Measurements from ENCODE around the gene SERPINA5.

The SERPINA5 gene, protein sequence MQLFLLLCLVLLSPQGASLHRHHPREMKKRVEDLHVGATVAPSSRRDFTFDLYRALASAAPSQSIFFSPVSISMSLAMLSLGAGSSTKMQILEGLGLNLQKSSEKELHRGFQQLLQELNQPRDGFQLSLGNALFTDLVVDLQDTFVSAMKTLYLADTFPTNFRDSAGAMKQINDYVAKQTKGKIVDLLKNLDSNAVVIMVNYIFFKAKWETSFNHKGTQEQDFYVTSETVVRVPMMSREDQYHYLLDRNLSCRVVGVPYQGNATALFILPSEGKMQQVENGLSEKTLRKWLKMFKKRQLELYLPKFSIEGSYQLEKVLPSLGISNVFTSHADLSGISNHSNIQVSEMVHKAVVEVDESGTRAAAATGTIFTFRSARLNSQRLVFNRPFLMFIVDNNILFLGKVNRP

DNA sequence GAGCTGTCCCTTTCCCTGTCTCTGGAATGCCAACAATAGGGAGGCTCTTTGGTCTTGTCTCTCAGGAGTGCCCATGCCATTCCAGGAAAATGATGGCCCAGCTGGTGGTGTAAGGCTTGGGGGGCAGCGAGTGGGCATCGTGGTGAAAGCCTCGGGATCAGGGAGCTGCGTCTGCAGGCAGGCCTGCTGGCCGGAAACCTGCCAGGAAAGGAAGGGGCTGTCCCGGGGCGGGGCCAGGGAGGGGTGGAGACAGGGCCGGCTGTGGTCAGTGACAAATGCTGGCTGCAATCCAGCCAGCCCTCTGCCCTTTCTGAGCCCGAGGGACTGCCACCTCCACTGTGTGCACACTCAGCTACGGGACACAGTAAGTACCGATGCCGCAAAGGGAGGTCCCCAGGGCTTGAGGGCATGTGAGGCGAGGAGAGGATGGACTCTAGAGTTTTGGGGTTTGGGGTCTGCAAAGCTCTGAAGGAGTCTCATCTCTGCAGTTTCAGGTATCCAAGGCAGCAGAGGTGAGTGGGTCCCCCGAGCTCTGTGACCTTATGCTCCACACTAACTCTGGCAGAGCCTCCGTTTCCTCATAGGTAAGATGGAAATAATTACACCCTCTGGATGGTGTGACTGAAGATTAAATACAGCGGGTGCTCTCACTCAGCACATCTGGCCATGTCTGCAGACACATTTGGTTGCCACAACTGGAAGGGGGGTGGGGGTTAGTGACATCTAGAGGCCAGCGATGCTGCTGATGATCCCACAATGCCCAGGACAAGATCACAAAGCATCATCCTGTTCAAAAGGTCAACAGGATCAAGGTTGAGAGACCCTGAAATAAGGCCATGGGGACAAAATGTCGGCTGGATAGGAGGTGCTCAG, at the start of gene SERPINA5:
SERPINA5 (plus strand) TSS at position 300 of the 873 bp plus-strand sequence. CDS start 5,937 bp downstream, outside the sequence.
- no peak for DNase-seq

DNA sequence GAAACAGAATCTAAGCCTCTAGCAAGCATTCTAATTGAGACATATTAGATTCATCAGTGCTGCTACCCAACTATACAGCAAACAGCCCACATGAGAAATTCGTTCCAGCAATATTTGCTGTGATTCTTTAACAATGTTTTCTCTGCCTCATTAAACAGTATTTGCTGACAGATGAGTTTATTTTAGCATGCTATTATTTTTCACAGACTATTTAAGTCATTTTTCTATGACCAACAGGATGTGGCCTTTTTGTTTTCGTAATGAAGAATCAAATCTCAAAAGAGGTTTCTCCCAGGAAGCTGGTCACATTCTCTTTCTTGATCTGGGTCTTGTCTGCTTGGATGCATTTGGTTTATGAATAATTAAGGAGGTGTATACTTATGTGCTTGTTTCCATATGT, 48.8 kb upstream of the SERPINA5 start:
- no peak for DNase-seq

DNA sequence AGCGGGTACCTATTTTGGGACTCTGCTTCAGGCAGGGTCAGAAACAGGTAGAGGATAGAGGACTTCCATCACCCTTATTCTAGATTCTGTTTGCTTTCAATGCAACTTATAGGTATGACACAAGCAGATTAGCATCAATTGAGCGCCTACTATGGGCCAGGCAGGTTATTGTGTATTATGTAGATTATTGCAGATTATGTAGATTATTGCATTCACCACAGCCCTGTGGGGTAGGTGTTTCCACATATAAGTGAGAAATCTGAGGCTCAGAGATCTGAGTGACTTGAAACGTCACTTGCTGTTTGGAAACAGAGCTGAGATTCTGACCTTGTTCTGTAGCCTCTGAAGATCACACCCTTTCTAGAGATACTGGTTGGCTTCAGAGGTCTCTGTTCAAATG, 45.7 kb upstream of the SERPINA5 start:
- DNase-seq = no peak

DNA sequence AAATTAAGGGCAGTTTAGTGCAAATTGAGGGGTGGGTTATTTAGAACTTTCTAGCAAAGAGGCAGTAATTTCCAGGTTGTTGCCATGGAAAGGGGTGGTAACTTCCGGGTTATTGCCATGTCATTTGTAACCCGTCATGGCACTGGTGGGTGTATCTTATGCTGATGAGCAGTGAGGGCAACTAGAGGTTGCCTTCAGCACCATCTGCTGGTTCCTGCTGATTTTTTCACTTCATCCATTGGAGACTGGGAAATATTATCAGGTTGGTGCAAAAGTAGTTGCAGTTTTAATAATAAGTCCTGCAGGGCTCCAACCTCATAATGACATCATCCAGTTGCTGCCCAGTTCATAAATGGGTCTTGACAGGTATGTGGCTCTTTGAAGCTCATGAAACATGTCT, 44.4 kb upstream of the SERPINA5 start:
- no peak for DNase-seq

DNA sequence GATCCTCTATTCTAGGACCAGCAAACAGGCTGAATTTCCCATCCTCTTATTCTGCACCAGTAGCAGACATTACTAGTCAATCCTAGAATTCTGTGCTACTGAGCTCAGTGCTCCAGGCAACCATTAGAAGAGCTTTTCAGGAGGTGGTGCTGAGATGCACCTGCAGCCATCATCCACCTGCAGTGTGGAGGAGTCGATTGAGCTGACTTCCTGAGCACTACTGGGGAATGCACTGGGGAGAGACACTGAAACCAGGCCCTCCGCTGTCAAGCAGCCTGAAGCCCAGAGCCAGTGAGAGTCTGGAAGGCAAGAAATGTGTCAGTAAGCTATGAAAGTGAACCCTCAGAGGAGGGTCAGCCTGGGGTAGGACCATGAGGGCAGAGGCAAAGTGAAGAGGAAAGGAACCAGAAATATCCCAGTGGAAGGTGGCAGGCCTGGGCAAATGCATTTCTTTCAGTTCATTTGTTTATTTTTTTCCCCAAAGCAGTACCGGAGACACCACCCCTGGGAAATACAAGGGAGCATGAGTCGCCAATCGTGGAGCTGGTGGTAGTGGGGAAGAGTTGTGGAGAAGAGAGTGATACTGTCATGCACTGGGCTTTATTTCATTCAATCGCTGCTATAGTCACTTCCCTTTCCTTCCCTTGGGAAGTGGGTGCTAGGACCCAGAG, 43.0 kb upstream of the SERPINA5 start:
- DNase-seq = no peak

DNA sequence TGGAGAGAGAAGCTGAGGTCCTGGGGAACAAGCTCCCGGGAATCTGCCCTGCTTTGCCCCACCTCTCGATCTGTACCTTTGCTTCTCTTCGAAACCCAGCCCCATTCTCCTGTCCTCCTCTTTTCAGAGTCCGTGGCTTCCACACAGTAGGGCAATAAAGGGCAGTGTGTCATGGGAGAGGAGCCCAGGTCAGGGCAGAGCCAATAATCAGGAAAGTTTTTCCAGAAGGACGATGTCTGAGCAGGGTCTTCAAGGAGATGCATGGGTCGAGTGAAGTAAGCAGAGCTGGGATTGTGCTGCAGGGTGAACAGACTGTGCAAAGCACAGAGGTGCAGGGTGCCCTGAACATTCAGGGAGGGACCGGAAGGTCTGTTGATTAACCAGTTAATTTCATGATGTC, 42.0 kb upstream of the SERPINA5 start:
- DNase-seq = no peak

DNA sequence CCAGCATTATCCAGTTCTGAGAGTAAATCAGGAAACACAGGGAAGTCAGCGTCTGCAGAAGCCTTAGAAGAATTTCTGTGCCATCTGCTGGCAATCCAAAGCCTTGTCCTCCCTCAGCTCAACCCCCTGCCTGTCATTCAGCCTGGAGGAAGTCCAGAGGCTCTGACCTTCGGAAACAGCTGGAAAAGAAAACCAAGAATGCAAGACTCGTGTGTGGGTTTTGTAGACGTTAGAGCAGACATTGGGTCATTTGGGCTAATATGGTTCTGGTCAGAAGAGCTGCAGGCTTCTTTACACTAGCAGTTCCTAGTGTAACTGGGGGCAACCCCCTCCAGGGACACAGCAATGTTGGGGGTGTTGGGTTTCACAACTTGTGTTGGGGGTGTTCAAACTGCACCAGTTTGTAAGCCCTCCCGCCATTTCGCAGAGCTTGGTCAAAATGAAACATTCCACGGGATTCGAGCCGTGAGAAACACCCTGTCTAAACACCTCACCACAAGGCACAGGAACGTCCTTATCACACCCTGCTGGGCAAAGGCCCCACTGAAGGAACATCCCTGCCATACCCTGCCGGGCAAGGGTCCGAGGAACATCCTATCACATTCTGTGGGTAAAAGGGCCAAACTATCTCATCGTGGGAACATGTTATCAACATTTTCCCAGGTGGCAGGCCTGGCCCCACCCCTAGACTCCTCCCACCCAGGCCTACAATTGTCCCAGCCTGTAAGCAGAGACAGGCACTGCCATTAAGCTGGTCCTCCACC, 41.0 kb upstream of the SERPINA5 start:
- DNase-seq = no peak

DNA sequence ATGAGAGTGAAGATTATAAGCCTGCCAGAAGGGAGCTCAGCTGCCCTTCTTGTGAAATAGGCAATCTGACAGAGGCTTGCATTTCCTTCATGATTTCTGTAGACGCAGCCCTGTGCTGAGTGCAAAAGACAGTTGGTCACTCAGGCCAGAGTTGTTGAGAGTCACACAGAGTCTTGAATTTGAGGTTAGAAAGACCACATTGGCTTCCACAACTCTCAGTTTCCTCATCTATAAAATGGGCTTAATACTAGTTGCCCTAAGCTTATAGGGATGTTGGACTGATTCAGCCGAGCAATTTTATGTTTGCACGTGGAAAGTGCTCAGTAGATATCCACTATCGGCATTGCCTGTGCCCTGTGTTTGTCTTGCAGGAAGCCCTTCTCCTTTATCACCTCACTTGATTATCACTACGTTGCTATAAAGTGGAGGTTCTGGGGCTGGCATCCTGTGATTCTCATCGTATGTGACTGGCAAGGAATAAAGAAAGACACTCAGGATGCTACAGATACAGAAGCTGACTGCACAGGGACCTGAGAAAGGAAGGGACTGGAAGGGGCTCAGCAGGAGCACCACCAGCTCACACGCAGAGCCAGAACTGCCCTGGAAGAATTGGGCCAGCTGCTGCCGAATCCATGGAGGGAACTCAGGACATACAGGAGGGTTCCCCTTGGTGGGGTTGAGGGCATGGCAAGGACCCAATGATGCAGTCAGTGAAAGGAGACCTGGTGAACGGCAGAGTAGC, 39.8 kb upstream of the SERPINA5 start:
- no peak for DNase-seq

DNA sequence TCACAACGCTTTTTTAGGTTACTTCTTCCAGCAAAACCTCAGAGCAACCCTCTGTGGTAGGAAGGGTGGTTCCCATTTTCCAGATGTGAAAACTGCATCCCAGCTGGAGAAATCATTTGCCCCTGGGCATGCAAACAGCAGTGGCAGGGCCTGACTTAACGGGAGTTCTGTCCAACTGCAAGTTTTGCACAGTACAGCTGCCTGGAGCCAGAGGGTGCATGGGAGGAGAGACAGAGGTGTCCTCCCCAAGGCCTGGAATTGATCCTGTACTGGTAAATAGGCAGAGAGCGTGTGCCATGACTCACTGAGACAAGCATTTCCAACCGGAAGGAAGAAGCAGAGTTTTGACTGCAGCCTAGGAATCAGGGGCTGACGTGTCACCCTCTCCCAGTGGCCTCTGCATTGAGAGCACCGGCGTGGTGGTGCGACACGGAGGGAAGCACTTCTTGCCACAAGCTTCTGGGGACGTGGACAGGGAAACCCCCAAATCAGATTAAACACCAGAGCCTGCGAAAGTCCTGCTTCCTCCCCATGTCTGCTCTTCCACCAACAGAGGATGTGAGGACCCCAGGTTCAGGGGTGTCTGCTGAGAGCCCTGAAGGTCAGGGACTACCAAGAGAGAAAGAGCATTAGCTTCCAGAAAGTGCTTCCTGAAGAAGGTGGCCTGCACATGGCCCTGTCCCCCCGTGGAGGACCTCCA, 39.0 kb upstream of the SERPINA5 start:
- DNase-seq = no peak

DNA sequence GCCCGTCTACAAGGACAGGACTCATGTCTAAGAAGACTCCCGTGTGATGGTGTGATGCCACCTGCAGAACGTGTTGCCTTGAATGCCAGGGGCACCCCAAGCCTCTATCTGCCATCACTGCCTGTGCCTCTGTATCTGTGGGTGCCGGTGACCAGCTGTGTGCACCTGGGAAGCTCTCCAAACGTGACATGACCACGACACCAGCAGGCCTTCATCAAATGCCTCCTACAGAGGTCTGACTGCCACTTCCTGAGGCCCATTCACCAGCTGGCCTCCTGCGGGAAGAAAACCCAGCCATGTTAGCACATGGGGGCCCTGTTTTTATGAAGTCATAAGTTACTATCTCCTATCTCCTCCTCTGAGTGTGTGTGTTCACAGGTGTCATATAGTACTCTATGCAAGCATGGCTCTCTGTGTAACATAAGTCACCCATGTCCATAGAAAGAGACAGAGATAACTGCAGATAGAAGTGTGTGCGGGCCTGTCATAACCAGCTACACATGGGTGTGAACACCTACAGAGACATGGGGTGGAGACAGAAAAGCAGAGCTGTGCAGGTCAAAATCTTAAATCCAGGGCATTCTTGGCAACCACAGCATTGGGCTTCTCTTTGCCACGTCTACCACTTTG, 38.3 kb upstream of the SERPINA5 start:
- no peak for DNase-seq

DNA sequence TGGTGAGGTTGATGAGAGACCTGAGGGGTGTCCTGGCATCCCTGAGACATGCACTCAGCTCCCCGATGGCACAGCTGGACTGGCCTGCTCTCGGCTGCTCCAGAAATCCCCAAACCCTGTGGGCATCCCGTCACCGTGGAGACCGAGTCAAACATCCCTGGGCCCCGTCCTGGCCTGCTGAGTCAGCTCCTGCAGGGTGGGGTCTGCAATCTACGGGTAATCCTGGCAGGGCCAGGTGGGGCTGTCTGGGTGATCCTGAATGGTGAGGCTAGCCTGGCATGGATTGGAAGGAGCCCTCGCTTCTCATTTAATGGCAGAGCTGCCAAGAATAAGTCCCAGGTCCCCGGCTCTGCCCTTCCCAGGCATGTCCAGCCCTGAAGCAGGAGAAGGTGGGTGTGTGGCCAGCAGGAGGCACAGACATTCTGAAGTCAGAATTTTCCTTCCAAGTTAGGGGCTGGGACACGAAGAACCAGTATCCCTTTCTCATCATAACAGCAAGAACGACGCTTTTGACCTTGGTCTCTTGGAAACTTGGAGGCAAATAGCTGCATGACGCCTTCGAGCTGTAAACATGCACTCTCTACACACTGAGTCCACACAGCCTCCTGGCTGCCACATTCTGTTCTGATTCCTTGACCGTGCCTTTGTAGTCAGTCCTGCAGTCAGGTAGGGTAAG, 37.6 kb upstream of the SERPINA5 start:
- DNase-seq = no peak

DNA sequence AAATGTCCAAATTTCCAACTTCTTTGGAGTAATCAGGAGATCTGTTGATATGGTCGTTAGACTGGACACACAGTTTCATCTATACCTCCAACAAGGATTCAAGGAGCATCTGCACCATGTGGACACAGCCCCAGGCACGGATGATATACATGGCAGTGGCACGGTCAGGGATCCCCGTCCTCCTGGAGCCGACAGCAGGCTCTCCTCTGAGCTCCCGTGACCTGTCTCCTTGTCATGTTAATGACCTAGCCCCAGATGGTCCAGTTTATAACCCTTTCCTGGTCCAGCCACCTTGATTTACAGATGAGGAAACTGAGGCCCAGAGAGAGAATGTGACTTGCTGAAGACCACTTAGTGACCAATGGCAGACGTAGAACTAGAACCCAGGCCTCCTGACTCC, 36.5 kb upstream of the SERPINA5 start:
- no peak for DNase-seq

DNA sequence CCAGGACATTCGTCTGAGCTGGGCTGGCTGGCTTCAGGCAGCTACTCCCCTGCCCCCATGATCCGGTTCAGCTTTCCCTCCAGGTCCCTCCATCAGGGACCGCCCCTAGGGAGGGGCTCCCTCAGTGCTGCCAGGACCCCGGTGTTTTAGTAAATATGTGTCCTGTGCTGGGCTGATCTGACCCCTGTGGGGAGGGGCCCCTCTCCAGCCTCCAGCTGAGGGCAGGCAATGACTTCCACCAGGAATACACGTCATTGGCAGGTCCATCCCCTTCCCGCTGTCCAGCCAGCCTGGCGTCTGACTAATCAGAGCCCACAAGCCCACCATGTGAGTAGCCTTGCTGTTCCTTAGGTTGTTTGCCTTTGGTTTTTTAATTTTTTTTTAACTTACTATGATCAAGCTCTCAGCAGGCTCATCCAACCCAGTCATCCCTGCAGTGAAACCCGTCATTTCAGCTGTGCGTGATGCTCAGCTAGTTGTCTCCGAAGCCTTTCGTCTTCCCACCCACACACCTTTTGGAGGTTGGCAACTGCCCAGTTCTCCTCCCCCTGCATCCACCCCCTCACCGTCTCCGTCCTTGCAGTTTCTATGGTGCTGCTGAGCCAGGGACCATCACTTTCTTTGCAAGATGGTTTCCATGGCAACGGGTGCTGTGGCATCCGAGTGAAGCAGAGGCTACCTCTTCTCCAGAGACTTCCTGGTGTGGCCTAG, 35.9 kb upstream of the SERPINA5 start:
- no peak for DNase-seq

DNA sequence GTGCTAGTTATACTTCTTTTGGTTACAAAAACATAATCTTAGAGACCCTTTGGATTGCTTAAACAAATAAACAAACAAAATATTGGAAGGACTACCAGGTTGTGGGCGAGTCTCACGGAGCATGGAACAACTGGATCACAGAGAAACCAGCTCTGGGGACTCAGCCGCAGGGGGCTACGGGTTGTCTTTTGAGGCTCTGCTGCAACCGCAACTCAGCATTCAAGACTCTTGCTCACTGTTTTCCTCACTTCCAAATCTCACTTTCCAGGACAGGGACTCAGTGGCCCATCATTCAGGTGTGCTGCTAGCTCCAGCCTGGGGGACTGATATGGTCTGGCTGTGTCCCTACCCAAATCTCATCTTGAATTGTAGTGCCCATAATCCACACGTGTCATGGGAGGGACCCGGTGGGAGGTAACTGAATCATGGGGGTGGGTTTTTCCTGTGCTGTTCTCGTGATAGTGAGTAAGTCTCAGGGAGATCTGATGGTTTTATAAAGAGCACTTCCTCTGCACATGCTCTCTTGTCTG, 34.0 kb upstream of the SERPINA5 start:
- DNase-seq = no peak

DNA sequence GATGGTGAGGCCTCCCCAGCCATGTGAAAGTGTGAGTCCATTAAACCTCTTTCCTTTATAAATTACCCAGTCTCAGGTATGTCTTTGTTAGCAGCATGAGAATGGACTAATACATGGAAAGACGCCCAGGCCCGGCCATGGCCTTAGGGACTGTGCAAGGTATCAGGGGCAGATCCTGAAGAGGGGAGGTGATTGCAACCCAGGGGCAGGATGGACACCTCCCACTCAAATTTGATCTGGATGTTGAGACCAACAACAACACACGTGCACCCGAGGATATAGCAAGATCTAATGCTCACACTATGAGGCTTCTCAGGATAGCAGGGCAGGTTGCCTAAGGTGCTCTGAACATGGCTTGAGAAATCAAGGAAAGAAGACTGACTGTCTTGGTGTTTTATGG, 33.5 kb upstream of the SERPINA5 start:
- DNase-seq = no peak

DNA sequence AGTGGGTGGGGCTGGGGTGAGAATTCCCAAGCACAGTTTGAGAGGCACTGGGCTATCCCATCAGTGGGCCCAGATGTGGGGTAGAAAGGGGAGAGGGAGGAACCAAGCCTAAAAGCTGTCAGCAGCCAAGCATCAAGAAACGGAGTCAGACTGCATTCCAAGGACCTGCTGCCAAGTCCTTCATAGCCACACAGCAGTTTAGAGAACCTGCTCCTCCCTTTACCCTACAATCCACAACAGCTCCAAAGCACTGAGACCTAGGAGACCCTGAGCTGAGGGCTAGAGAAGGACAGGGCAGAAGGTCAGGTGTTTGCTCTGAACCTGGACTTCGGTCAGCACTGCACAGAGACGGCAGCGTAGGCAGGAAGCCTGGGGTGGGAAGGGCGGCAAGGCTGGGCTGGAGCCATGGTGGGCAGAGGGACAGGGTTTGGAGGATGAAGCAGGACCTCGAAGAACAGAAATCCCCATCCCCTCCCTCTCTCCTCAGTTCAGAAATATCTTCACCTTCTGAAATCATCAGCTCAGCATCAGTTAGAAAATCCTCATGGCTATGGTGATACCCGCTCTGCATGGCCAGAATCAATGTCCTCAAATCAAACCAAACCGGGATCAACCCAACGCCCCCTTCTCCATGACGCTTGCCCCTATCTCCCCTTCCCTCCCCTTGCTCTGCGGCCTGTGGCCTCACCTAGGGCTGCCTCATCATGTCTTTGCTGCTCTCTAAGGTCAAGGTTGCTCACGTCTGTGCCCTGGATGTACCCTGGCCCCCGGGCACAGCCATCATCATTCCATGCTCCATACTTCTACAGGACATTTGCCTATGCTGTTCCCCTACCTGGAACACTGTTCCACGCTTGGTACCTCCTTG, 32.9 kb upstream of the SERPINA5 start:
- no peak for DNase-seq

DNA sequence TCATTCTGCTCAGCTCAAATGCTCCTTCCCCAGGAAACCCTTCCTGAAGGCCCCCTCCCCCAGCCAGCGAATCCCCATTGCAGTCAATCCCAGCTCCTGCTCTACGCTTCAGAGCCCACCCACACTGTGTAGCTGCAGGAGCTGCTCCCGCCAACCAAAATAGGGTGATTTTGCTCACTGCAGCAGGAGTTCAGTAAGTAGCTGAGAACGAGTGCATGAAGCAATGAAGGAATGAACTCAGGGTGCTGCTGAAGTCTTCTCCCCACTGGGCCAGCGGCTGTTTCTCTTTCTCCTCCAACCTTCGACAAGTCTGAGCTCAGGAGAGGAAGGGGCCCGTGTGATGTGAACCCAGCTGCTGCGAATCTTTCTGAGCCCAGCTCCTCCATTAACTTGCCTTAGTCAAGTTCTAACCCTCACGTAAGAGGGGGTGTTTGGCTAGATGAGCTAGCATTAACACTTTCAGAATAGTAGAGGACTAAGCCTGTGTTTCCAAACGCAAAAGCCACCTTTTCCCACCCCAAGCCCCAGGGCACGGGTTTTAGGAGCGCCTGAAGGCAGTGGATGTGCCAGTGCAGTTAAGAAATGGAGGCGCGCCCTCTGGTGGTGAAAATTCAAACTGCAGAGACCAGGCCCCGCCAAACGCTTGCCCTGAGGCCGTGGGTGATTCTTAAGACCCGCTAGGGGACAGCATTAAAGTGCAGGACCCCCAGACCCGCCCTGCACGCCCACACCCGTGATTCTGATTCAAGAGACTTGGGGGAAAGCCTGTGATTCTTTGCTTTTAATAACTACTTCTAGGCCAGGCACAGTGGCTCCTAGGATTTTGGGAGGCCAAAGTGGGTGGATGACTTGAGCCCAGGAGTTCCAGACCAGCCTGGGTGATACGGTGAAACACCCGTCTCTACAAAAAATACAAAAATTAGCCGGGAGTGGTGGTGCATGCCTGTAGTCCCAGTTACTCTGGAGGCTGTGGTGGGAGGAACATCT, 31.9 kb upstream of the SERPINA5 start:
- peak; percentile 26 for DNase-seq

Measured in CD4-positive, alpha-beta T cell treated with Interleukin-12 subunit alpha and Interleukin-12 subunit beta, for 1 hour (primary cell).